ENCODE results near the gene SP140L.
"Not testable (repeated sequence)": the region's sequence is repeated elsewhere in the genome, so short reads cannot be mapped to it uniquely, and the experiment has no call there.

- not testable (repeated sequence) for TF ChIP-seq POLR2A (IDR thresholded peaks at IDR 0.05; ENCODE audit: control extremely low read depth in 1 of 2, low read depth in 2 of 2, low read length in 2 of 2); PHF8 (conservative IDR thresholded peaks at IDR 0.05; ENCODE audit: low read depth, low read length); CBX8 (IDR thresholded peaks at IDR 0.05; ENCODE audit: borderline replicate concordance, low read depth, low read length); EZH2 (IDR thresholded peaks at IDR 0.05; ENCODE audit: low read depth, low read length, severe bottlenecking); POLR2AphosphoS5 (IDR thresholded peaks at IDR 0.05; ENCODE audit: low read depth, low read length); RAD21 (IDR thresholded peaks at IDR 0.05 in 1 of 2, conservative IDR thresholded peaks at IDR 0.05 in 1 of 2; ENCODE audit: low read depth in 2 of 2, low read length in 2 of 2); EP300 (IDR thresholded peaks at IDR 0.05; ENCODE audit: borderline replicate concordance in 1 of 2, low read depth in 2 of 2, low read length in 2 of 2)
- TF ChIP-seq, protein P1, sequence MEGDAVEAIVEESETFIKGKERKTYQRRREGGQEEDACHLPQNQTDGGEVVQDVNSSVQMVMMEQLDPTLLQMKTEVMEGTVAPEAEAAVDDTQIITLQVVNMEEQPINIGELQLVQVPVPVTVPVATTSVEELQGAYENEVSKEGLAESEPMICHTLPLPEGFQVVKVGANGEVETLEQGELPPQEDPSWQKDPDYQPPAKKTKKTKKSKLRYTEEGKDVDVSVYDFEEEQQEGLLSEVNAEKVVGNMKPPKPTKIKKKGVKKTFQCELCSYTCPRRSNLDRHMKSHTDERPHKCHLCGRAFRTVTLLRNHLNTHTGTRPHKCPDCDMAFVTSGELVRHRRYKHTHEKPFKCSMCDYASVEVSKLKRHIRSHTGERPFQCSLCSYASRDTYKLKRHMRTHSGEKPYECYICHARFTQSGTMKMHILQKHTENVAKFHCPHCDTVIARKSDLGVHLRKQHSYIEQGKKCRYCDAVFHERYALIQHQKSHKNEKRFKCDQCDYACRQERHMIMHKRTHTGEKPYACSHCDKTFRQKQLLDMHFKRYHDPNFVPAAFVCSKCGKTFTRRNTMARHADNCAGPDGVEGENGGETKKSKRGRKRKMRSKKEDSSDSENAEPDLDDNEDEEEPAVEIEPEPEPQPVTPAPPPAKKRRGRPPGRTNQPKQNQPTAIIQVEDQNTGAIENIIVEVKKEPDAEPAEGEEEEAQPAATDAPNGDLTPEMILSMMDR (IDR thresholded peaks at IDR 0.05; ENCODE audit: control extremely low read depth in 1 of 3, insufficient read depth in 1 of 3, low read depth in 1 of 3, low read length in 3 of 3), result not testable (repeated sequence)
Observed at GRCh38 chr2:230341936-230342528, 15.0 kb downstream of the SP140L start.

Data from H1 (cell line).